MM.1S (cell line): Measurements from ENCODE around the gene TANGO2.

Source experiments
- DNase-seq: peaks from one replicate; pipeline ENCODE4 v3.0.0-alpha.2; 2015
- H2AFZ ChIP-seq: fragments of 300-600 bp; sonication (generic); 2 replicates; pipeline ENCODE4 v1.6.0; 2016; ENCODE audit warnings: antibody characterized with exemption, low read length
- H3F3A ChIP-seq: fragments of 300-600 bp; sonication (generic); 2 replicates; pipeline ENCODE4 v1.6.1; 2016; ENCODE audit warnings: mild to moderate bottlenecking, antibody characterized with exemption, low read length, moderate library complexity, mixed read lengths; ENCODE audit not compliant: insufficient read depth
- H3K27ac ChIP-seq: fragments of 300-600 bp; sonication (generic); 2 replicates; pipeline ENCODE4 v1.5.1; 2016; ENCODE audit warnings: mild to moderate bottlenecking, low read length
- H3K27me3 ChIP-seq: fragments of 300-600 bp; sonication (generic); replicated peaks from 2 replicates; pipeline ENCODE4 v1.6.0; 2016; ENCODE audit warnings: low read length; ENCODE audit not compliant: insufficient read depth
- H3K36me3 ChIP-seq: fragments of 300-600 bp; sonication (generic); replicated peaks from 2 replicates; pipeline ENCODE4 v1.6.1; 2016; ENCODE audit warnings: mild to moderate bottlenecking, low read length, mixed read lengths; ENCODE audit not compliant: insufficient read depth
- H3K4me1 ChIP-seq: fragments of 300-600 bp; sonication (generic); 2 replicates; pipeline ENCODE4 v1.6.1; 2016; ENCODE audit warnings: low read length, mixed read lengths
- H3K4me2 ChIP-seq: fragments of 300-600 bp; sonication (generic); 2 replicates; pipeline ENCODE4 v1.6.0; 2016; ENCODE audit warnings: low read depth, low read length
- H3K4me3 ChIP-seq: fragments of 300-600 bp; sonication (generic); 2 replicates; pipeline ENCODE4 v1.5.1; 2016; ENCODE audit warnings: low read length, mixed read lengths
- H3K79me2 ChIP-seq: fragments of 300-600 bp; sonication (generic); 2 replicates; pipeline ENCODE4 v1.6.1; 2016; ENCODE audit warnings: mixed run types, low read length, mixed read lengths
- H3K9ac ChIP-seq: fragments of 300-600 bp; sonication (generic); 2 replicates; pipeline ENCODE4 v1.6.1; 2016; ENCODE audit warnings: low read length, mixed read lengths
- H3K9me2 ChIP-seq: fragments of 300-600 bp; sonication (generic); replicated peaks from 2 replicates; pipeline ENCODE4 v1.6.1; 2016; ENCODE audit warnings: mild to moderate bottlenecking, low read length, mixed read lengths; ENCODE audit not compliant: insufficient read depth
- H3K9me3 ChIP-seq: fragments of 300-600 bp; sonication (generic); replicated peaks from 2 replicates; pipeline ENCODE4 v1.6.1; 2016; ENCODE audit warnings: mild to moderate bottlenecking, low read length, mixed read lengths; ENCODE audit not compliant: insufficient read depth
- H4K20me1 ChIP-seq: fragments of 300-600 bp; sonication (generic); 2 replicates; pipeline ENCODE4 v1.6.1; 2016; ENCODE audit warnings: mild to moderate bottlenecking, low read length, moderate library complexity, mixed read lengths; ENCODE audit not compliant: insufficient read depth
- EZH2 ChIP-seq: fragments of 300-600 bp; sonication (generic); optimal IDR thresholded peaks from 2 replicates; pipeline ENCODE3; 2017; ENCODE audit warnings: low read depth, mild to moderate bottlenecking, antibody characterized with exemption, low read length, mixed read lengths
- EZH2phosphoT487 ChIP-seq: fragments of 300-600 bp; sonication (generic); IDR thresholded peaks from 2 replicates; pipeline ENCODE4 v1.6.1; 2018; ENCODE audit warnings: antibody characterized with exemption, low read length
- TF ChIP-seq, protein P1 (sequence below): fragments of 300-600 bp; sonication (generic); IDR thresholded peaks from 2 replicates; pipeline ENCODE4 v1.5.1; 2016; ENCODE audit warnings: antibody characterized with exemption, low read length, mixed read lengths

Gene TANGO2

DNA sequence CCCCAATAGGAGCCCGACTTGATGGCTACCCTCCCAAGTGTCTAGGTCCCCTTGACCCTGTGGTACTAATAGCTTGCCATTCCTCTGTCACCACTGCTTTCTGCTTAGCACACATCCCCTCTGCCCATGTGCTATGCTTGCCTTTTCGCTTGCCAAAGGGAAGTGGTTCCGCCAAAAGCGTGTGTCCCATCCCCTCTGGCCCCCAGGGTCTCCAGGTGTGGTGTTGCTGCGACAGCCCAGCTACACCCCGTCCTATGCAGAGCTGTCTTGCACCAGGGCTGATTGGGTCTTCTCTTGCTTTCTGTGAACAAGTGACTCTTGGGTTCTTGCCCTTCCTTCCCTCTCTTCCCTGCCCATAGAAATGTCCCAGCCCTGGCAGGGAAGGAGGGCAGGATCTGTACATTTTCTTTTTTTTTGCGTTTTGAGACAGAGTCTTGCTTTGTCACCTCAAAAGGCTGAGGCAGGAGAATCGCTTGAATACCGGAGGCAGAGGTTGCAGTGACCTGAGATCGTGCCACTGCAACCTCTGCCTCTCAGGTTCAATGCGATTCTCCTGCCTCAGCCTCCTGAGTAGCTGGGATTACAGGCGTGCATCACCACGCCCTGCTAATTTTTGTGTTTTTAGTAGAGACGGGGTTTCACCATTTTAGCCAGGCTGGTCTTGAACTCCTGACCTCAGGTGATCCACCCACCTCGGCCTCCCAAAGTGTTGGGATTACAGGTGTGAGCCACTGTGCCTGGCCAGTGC lies 3.9 kb downstream of the TANGO2 start:
- TF ChIP-seq EZH2 = no peak
- TF ChIP-seq EZH2phosphoT487 = no peak
- TF ChIP-seq, protein P1, sequence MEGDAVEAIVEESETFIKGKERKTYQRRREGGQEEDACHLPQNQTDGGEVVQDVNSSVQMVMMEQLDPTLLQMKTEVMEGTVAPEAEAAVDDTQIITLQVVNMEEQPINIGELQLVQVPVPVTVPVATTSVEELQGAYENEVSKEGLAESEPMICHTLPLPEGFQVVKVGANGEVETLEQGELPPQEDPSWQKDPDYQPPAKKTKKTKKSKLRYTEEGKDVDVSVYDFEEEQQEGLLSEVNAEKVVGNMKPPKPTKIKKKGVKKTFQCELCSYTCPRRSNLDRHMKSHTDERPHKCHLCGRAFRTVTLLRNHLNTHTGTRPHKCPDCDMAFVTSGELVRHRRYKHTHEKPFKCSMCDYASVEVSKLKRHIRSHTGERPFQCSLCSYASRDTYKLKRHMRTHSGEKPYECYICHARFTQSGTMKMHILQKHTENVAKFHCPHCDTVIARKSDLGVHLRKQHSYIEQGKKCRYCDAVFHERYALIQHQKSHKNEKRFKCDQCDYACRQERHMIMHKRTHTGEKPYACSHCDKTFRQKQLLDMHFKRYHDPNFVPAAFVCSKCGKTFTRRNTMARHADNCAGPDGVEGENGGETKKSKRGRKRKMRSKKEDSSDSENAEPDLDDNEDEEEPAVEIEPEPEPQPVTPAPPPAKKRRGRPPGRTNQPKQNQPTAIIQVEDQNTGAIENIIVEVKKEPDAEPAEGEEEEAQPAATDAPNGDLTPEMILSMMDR = no peak
- no peak for DNase-seq
- peaks cover 9% of the 10 kb centered on the region for H3K4me1 ChIP-seq
- no peaks in the 10 kb centered on the region for H3F3A ChIP-seq
- H4K20me1 ChIP-seq = no peaks in the 10 kb centered on the region
- H3K36me3 ChIP-seq = no peaks in the 10 kb centered on the region
- no peaks in the 10 kb centered on the region for H3K9me3 ChIP-seq
- peaks cover 22% of the 10 kb centered on the region for H3K79me2 ChIP-seq
- H3K4me3 ChIP-seq = no peak overlapping the region
- 0 out of 2 replicates have a peak, but pooled peaks cover 3% of the 10 kb centered on the region for H3K27me3 ChIP-seq
- no peak overlapping the region for H3K27ac ChIP-seq
- no peak overlapping the region for H3K4me2 ChIP-seq
- no peak overlapping the region for H2AFZ ChIP-seq
- no peaks in the 10 kb centered on the region for H3K9me2 ChIP-seq
- no peak overlapping the region for H3K9ac ChIP-seq

DNA sequence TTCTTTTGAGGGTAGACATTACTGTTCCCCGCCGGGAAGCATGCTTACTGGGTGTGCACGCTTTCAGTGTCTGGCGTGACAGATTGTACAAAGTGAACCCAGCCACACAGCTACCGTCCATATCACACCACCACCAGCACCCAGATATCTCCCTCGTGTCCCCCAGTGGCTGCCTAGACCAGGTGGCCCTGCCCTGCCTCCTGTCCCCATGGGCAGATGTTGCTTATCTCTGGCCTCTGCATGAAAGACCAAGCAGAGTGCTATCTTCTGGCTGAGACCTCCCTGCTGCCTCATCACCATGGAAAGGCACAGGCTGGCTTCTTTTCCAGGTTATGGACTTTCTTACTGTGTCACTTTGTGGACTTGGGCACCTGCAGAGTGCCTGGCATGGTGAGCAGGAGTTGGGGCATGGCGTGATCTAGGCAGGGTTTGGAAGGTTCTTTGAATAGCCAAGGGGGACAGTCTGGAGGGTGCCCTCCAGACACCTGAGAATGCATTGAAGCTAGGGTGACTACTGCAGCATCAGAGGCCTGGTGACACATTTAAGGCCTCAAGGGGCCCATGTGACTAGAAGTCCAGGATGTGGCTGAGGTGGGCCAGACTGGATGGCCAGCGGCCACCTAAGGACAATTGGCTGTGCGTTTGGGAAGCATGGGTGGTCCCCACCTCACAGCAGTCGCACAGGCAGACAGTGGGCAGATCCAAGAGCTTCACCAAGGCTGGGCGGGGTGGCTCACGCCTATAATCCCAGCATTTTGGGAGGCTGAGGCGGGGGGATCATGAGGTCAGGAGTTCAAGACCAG lies 4.7 kb downstream of the TANGO2 start:
- TF ChIP-seq EZH2phosphoT487 (no peak), EZH2 (no peak)
- TF ChIP-seq, protein P1 = no peak
- H2AFZ ChIP-seq = no peak overlapping the region
- no peak overlapping the region for H3K4me3 ChIP-seq
- no peak overlapping the region for H3K27ac ChIP-seq
- peaks cover 4% of the 10 kb centered on the region; the same call in 1 of the 2 replicates for H3K4me1 ChIP-seq
- H3K4me2 ChIP-seq = no peak overlapping the region
- H3K36me3 ChIP-seq = no peaks in the 10 kb centered on the region
- H3K27me3 ChIP-seq = no peaks in the 10 kb centered on the region
- no peaks in the 10 kb centered on the region for H3F3A ChIP-seq
- DNase-seq = no peak
- H4K20me1 ChIP-seq = no peaks in the 10 kb centered on the region
- no peak overlapping the region for H3K9ac ChIP-seq
- H3K9me3 ChIP-seq = no peaks in the 10 kb centered on the region
- H3K79me2 ChIP-seq = peaks cover 22% of the 10 kb centered on the region
- H3K9me2 ChIP-seq = no peaks in the 10 kb centered on the region

DNA sequence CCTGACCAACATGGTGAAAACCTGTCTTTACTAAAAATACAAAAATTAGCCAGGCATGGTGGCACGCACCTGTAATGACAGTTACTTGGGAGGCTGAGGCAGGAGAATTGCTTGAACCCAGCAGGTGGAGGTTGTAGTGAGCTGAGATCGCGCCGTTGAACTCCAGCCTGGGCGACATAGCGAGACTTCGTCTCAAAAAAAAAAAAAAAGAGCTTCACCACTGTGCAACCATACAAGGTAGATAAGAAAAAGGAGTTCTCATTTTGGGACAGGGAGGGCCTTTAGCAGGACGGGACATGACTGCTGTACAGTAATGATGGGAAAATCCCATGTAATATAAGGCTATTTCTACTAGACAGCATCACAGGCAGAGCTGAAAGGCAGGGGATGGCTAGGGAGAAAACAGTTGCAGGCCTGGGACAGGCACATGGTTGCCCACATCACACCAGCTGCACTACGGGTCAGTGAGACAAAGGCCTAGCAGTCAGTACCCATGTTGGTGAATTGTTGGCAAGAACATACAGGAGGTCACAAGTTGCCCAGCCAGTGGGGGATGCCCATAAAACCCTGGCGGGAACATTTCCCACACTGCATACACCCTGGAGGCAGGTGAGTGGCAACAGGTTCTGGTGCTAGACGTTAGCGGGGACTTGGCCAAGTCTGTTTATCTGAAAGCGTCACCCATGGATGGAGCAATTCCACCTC lies 5.4 kb downstream of the TANGO2 start:
- Histone ChIP-seq H3K36me3 (no peaks in the 10 kb centered on the region), H3K9me2 (no peaks in the 10 kb centered on the region), H3K9me3 (no peaks in the 10 kb centered on the region), H3K27ac (no peak overlapping the region), H3K9ac (no peak overlapping the region), H3K4me3 (no peak overlapping the region), H3K27me3 (no peaks in the 10 kb centered on the region), H3K4me2 (no peak overlapping the region), H3F3A (no peaks in the 10 kb centered on the region), H4K20me1 (no peaks in the 10 kb centered on the region), H3K4me1 (peaks cover 4% of the 10 kb centered on the region; the same call in 1 of the 2 replicates), H2AFZ (no peak overlapping the region), H3K79me2 (peaks cover 19% of the 10 kb centered on the region)
- TF ChIP-seq, protein P1 = no peak
- TF ChIP-seq EZH2 (no peak), EZH2phosphoT487 (no peak)
- no peak for DNase-seq
